Fibroblast of villous mesenchyme (primary cell): Measurements from ENCODE around the gene MEPE. TPM values are rescaled to one million over a fixed set of nuclear protein-coding genes. Genes with fewer than 3 reads are reported as not detected.
A peak's percentile ranks its signal among the peaks of the same experiment; 100 is the strongest.

Experiments
- DNase-seq: peaks from one replicate; pipeline ENCODE4 v3.0.0-alpha.2; 2010; ENCODE audit warnings: low read depth
- H3K4me3 ChIP-seq: 2 replicates; pipeline ENCODE4 v1.5.1; 2011; ENCODE audit warnings: low read depth, mild to moderate bottlenecking, low read length
- total RNA-seq: library from RNA; depleted of rRNA; stranded (reverse); fragments of >200 nt; gene quantifications from 2 replicates; pipeline ENCODE4 v1.2.3, GENCODE V29; 2012
- TF ChIP-seq, protein P1 (sequence below): IDR thresholded peaks from 2 replicates; pipeline ENCODE4 v1.5.1; 2012; ENCODE audit warnings: low read depth, mild to moderate bottlenecking, low read length; ENCODE audit not compliant: insufficient read depth

Gene MEPE
- total RNA-seq, 1 donor = not detected

- TF ChIP-seq, protein P1, sequence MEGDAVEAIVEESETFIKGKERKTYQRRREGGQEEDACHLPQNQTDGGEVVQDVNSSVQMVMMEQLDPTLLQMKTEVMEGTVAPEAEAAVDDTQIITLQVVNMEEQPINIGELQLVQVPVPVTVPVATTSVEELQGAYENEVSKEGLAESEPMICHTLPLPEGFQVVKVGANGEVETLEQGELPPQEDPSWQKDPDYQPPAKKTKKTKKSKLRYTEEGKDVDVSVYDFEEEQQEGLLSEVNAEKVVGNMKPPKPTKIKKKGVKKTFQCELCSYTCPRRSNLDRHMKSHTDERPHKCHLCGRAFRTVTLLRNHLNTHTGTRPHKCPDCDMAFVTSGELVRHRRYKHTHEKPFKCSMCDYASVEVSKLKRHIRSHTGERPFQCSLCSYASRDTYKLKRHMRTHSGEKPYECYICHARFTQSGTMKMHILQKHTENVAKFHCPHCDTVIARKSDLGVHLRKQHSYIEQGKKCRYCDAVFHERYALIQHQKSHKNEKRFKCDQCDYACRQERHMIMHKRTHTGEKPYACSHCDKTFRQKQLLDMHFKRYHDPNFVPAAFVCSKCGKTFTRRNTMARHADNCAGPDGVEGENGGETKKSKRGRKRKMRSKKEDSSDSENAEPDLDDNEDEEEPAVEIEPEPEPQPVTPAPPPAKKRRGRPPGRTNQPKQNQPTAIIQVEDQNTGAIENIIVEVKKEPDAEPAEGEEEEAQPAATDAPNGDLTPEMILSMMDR = no peak
- no peak overlapping the region for H3K4me3 ChIP-seq
- DNase-seq = no peak
These were observed 6.8 kb downstream of the MEPE start for GRCh38 chr4:87839592-87839946.

- no peak for DNase-seq
- no peak overlapping the region for H3K4me3 ChIP-seq
- TF ChIP-seq, protein P1 = no peak
These were observed 7.4 kb downstream of the MEPE start for GRCh38 chr4:87840149-87840548.

- TF ChIP-seq, protein P1 = no peak
- DNase-seq = peak; percentile 48
- no peak overlapping the region for H3K4me3 ChIP-seq
These were observed 11.2 kb downstream of the MEPE start for GRCh38 chr4:87843936-87844335.

- TF ChIP-seq, protein P1 = no peak
- H3K4me3 ChIP-seq = no peak overlapping the region
- no peak for DNase-seq
These were observed 11.7 kb downstream of the MEPE start for GRCh38 chr4:87844452-87844851.

DNA sequence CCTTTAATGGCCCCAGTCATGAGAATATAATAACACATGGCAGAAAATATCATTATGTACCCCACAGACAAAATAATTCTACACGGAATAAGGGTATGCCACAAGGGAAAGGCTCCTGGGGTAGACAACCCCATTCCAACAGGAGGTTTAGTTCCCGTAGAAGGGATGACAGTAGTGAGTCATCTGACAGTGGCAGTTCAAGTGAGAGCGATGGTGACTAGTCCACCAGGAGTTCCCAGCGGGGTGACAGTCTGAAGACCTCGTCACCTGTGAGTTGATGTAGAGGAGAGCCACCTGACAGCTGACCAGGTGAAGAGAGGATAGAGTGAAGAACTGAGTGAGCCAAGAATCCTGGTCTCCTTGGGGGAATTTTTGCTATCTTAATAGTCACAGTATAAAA is 13.5 kb downstream of the MEPE start:
- no peak overlapping the region for H3K4me3 ChIP-seq
- TF ChIP-seq, protein P1 = no peak
- no peak for DNase-seq

DNA sequence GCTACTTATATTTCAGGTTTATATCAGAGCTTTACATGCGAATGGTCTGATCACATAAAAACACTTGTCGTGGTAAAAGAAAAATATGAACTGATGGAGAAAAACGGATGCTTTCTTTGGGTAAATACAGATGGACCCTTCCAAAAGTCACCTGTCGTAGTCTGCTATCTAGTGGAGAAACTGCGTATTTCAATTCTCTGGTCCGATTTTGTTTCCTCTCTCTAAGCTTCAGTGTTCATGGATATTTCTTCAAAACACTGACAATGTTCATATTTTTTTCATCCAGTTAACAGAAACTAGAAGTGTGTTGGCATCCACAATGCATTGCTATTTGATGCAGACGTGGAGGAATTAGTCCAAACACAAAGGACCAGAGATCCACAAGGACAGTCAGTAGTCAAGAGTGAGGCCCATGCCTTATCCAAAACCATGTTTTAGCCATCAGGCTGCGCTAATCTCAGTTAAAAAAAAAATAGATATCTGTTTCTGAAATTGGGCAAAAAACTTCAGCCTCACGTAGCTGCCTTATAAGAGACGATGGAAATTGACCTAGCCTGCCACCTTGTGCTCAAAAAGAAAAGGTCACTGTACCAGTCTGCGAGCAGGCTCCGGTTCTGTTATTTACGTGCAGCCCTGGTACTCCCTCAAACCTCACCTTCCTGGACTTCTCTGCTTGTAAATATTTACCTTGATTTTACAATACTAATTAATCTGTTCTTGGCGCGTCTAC is 16.0 kb downstream of the MEPE start:
- TF ChIP-seq, protein P1 = peak; percentile 72
- DNase-seq = peak; percentile 66
- no peak overlapping the region for H3K4me3 ChIP-seq

- TF ChIP-seq, protein P1 = no peak
- H3K4me3 ChIP-seq = no peak overlapping the region
- peak; percentile 48 for DNase-seq
These were observed 16.8 kb downstream of the MEPE start for GRCh38 chr4:87849612-87850011.
